Measurements from ENCODE around the gene CACNB4.

DNA sequence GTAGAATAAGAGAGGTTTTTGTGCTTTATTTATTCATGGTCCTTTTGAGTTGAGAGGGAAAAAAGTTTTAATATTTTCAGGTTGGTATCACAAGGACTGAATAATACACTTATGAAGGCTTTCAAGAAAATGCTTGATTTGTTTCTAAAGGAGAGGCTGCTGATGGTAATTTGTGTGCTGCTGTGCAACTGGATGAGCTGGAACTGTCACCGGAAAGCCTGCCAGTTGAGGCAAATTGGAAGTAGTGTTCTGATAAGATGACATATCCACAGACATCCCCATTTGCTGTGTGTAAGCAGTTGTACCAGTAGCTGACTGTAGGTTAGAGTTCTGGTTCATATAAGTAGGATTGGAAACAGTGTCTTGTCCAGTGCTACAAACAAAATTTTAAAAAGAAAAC, 21.6 kb upstream of the CACNB4 start:
- TF ChIP-seq, protein P1, sequence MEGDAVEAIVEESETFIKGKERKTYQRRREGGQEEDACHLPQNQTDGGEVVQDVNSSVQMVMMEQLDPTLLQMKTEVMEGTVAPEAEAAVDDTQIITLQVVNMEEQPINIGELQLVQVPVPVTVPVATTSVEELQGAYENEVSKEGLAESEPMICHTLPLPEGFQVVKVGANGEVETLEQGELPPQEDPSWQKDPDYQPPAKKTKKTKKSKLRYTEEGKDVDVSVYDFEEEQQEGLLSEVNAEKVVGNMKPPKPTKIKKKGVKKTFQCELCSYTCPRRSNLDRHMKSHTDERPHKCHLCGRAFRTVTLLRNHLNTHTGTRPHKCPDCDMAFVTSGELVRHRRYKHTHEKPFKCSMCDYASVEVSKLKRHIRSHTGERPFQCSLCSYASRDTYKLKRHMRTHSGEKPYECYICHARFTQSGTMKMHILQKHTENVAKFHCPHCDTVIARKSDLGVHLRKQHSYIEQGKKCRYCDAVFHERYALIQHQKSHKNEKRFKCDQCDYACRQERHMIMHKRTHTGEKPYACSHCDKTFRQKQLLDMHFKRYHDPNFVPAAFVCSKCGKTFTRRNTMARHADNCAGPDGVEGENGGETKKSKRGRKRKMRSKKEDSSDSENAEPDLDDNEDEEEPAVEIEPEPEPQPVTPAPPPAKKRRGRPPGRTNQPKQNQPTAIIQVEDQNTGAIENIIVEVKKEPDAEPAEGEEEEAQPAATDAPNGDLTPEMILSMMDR (IDR thresholded peaks at IDR 0.05), result no peak
- TF ChIP-seq POLR2A (IDR thresholded peaks at IDR 0.05), result no peak
- no peak for TF ChIP-seq POLR2AphosphoS5 (IDR thresholded peaks at IDR 0.05)

Data from breast epithelium (tissue), 3 donors.